ENCODE data around the gene DGKB.

Gene DGKB

GRCh38 chr7:14717169-14717568 lies 185.4 kb downstream of the DGKB start:
- H3K4me3 ChIP-seq (ENCODE audit: low read length), result no peak overlapping the region
- no peak for TF ChIP-seq CTCF (conservative IDR thresholded peaks at IDR 0.05; ENCODE audit: low read depth, low read length)
- no peak for DNase-seq (ENCODE audit: low read depth)

GRCh38 chr7:14714161-14714728 lies 188.3 kb downstream of the DGKB start:
- no peak for DNase-seq (ENCODE audit: low read depth)
- TF ChIP-seq CTCF (conservative IDR thresholded peaks at IDR 0.05; ENCODE audit: low read depth, low read length), result no peak

GRCh38 chr7:14698239-14698638 lies 204.3 kb downstream of the DGKB start:
- H3K4me3 ChIP-seq (ENCODE audit: low read length), result no peak overlapping the region
- peak; percentile 6 for TF ChIP-seq CTCF (conservative IDR thresholded peaks at IDR 0.05; ENCODE audit: low read depth, low read length)
- no peak for DNase-seq (ENCODE audit: low read depth)

More at GRCh38 chr7:14714161-14714728, 188.3 kb downstream of the DGKB start:
- H3K4me3 ChIP-seq (ENCODE audit: low read length), result no peak overlapping the region

- DNase-seq (ENCODE audit: low read depth), result no peak
- H3K4me3 ChIP-seq (ENCODE audit: low read length), result no peak overlapping the region
- TF ChIP-seq CTCF (conservative IDR thresholded peaks at IDR 0.05; ENCODE audit: low read depth, low read length), result no peak
Observed at GRCh38 chr7:14697684-14698083, 204.9 kb downstream of the DGKB start.

GRCh38 chr7:14691597-14692203 lies 210.9 kb downstream of the DGKB start:
- TF ChIP-seq CTCF (conservative IDR thresholded peaks at IDR 0.05; ENCODE audit: low read depth, low read length), result peak; percentile 83
- no peak for DNase-seq (ENCODE audit: low read depth)

GRCh38 chr7:14691034-14691433 lies 211.5 kb downstream of the DGKB start:
- DNase-seq (ENCODE audit: low read depth), result no peak
- TF ChIP-seq CTCF (conservative IDR thresholded peaks at IDR 0.05; ENCODE audit: low read depth, low read length), result no peak
- H3K4me3 ChIP-seq (ENCODE audit: low read length), result no peak overlapping the region

More at GRCh38 chr7:14691597-14692203, 210.9 kb downstream of the DGKB start:
- H3K4me3 ChIP-seq (ENCODE audit: low read length), result no peak overlapping the region

- TF ChIP-seq CTCF (conservative IDR thresholded peaks at IDR 0.05; ENCODE audit: low read depth, low read length), result no peak
- no peak overlapping the region for H3K4me3 ChIP-seq (ENCODE audit: low read length)
- no peak for DNase-seq (ENCODE audit: low read depth)
Observed at GRCh38 chr7:14690486-14690885, 212.1 kb downstream of the DGKB start.

Data from retinal pigment epithelial cell (primary cell).